MCF 10A (cell line): ENCODE measurements around the gene HOXC5. TPM values are rescaled to one million over a fixed set of nuclear protein-coding genes. Genes with fewer than 3 reads are reported as not detected.

Source experiments
- BruUV-seq: library from RNA; stranded (reverse); fragments of 400-500 nt; replicated peaks from 2 replicates; lab custom pipeline; 2021; lab: Mats Ljungman, UMichigan
- CTCF ChIA-PET: fragments of 300-600 bp; sonication (Branson Sonifier 250); formaldehyde crosslinking; extraction: SDS; loops from one replicate; lab custom pipeline; 2021; ENCODE audit warnings: antibody characterized with exemption, inconsistent platforms; lab: Yijun Ruan, JAX
- POLR2A ChIA-PET: fragments of 300-600, 350-650 bp; sonication (Branson Sonifier 250); formaldehyde crosslinking; extraction: SDS; loops from one replicate; lab custom pipeline; 2020; ENCODE audit warnings: antibody characterized with exemption, inconsistent platforms; lab: Yijun Ruan, JAX
- DNase-seq: peaks from one replicate; pipeline ENCODE4 v3.0.0-alpha.2; 2018; ENCODE audit not compliant: unreplicated experiment
- H3K27ac Mint-ChIP-seq: one replicate; pipeline ENCODE4 v1.8.0; 2022; ENCODE audit warnings: mild to moderate bottlenecking, low read depth, mixed read lengths; ENCODE audit not compliant: unreplicated experiment
- H3K27me3 Mint-ChIP-seq: one replicate; pipeline ENCODE4 v1.8.0; 2022; ENCODE audit warnings: mixed read lengths; ENCODE audit not compliant: insufficient read depth, unreplicated experiment
- H3K36me3 Mint-ChIP-seq: one replicate; pipeline ENCODE4 v1.8.0; 2022; ENCODE audit warnings: mild to moderate bottlenecking, moderate library complexity, mixed read lengths; ENCODE audit not compliant: insufficient read depth, unreplicated experiment
- H3K4me1 Mint-ChIP-seq: one replicate; pipeline ENCODE4 v1.8.0; 2022; ENCODE audit warnings: mixed read lengths; ENCODE audit not compliant: insufficient read depth, unreplicated experiment
- H3K4me3 Mint-ChIP-seq: one replicate; pipeline ENCODE4 v1.8.0; 2022; ENCODE audit warnings: mild to moderate bottlenecking, moderate library complexity, mixed read lengths; ENCODE audit not compliant: unreplicated experiment
- H3K9me3 Mint-ChIP-seq: one replicate; pipeline ENCODE4 v1.8.0; 2022; ENCODE audit warnings: mixed read lengths; ENCODE audit not compliant: unreplicated experiment
- CTCF ChIP-seq: fragments of 200-600 bp; IDR thresholded peaks from one replicate; pipeline ENCODE4 v1.8.0; 2022; ENCODE audit warnings: antibody characterized with exemption, mild to moderate bottlenecking; ENCODE audit not compliant: unreplicated experiment
- intact Hi-C: fragments of 100-400 bp; cut with micrococcal nuclease; formaldehyde crosslinking; loops from 2 replicates; pipeline ENCODE4 v1.14.1; 2022
- total RNA-seq: library from RNA; stranded (reverse); gene quantifications from 2 replicates; pipeline ENCODE4 v1.2.3, GENCODE V29; 2022

HOXC5 gene
- total RNA-seq, 1 experiment from 2014 or later: not detected

- TF ChIP-seq CTCF: no peak
- no peak overlapping the region for H3K27ac Mint-ChIP-seq
- no peak overlapping the region for H3K4me3 Mint-ChIP-seq
- BruUV-seq: no TSS peak
- no peaks in the 10 kb centered on the region for H3K36me3 Mint-ChIP-seq
- peaks cover 7% of the 10 kb centered on the region for H3K27me3 Mint-ChIP-seq
- CTCF ChIA-PET: interaction anchor here (0.6 to 1.0 kb wide), 2 partner anchors 132 to 215 kb away, joined by 3 read pairs; no protein-coding TSS in a partner anchor
- DNase-seq: no peak
- H3K9me3 Mint-ChIP-seq: no peaks in the 10 kb centered on the region
- peaks cover 6% of the 10 kb centered on the region for H3K4me1 Mint-ChIP-seq
- intact Hi-C loops: no loop called here
- POLR2A ChIA-PET: interaction anchor here (0.7 kb wide), 1 partner anchor 150 kb away, joined by 3 read pairs; no protein-coding TSS in a partner anchor
These were observed 37.9 kb upstream of the HOXC5 start for GRCh38 chr12:53995002-53995377.

GRCh38 chr12:53995378-53996239 lies 37.2 kb upstream of the HOXC5 start:
- Mint-ChIP-seq H3K27ac (no peak overlapping the region), H3K9me3 (no peaks in the 10 kb centered on the region), H3K4me3 (no peak overlapping the region), H3K4me1 (no peaks in the 10 kb centered on the region), H3K27me3 (peaks cover 7% of the 10 kb centered on the region), H3K36me3 (no peaks in the 10 kb centered on the region)
- BruUV-seq: no TSS peak
- DNase-seq: no peak
- no peak for TF ChIP-seq CTCF
- intact Hi-C loops: no loop called here
- ChIA-PET CTCF (interaction anchor here (1.0 kb wide), 1 partner anchor 214 kb away, joined by 3 read pairs; no protein-coding TSS in a partner anchor), POLR2A (no interaction called here)

GRCh38 chr12:53996240-53997203 lies 36.3 kb upstream of the HOXC5 start:
- DNase-seq: no peak
- H3K9me3 Mint-ChIP-seq: no peaks in the 10 kb centered on the region
- H3K4me3 Mint-ChIP-seq: no peak overlapping the region
- H3K27ac Mint-ChIP-seq: no peak overlapping the region
- POLR2A ChIA-PET: no interaction called here
- H3K36me3 Mint-ChIP-seq: no peaks in the 10 kb centered on the region
- TF ChIP-seq CTCF: no peak
- H3K27me3 Mint-ChIP-seq: peaks cover 7% of the 10 kb centered on the region
- peaks cover 7% of the 10 kb centered on the region for H3K4me1 Mint-ChIP-seq
- BruUV-seq: no TSS peak
- intact Hi-C loops: no loop called here
- CTCF ChIA-PET: interaction anchor here (1.0 kb wide), 1 partner anchor 213 kb away, joined by 3 read pairs; no protein-coding TSS in a partner anchor
